Epithelial cell of esophagus (primary cell): ENCODE measurements around the gene COG1.
A peak's percentile ranks its signal among the peaks of the same experiment; 100 is the strongest.

Experiments used
- DNase-seq: peaks from one replicate; pipeline ENCODE4 v3.0.0; 2010; ENCODE audit warnings: low read depth
- H3K4me3 ChIP-seq: 2 replicates; pipeline ENCODE4 v1.5.1; 2011; ENCODE audit warnings: mild to moderate bottlenecking, low read length, control low read depth
- TF ChIP-seq, protein P1 (sequence below): IDR thresholded peaks from 2 replicates; pipeline ENCODE4 v1.5.1; 2011; ENCODE audit warnings: low read depth, mild to moderate bottlenecking, low read length, control low read depth, inconsistent platforms; ENCODE audit not compliant: insufficient read depth; ENCODE audit errors: missing control alignments

The COG1 gene

GRCh38 chr17:73186283-73187050 lies 6.4 kb upstream of the COG1 start:
- no peak overlapping the region for H3K4me3 ChIP-seq
- TF ChIP-seq, protein P1, sequence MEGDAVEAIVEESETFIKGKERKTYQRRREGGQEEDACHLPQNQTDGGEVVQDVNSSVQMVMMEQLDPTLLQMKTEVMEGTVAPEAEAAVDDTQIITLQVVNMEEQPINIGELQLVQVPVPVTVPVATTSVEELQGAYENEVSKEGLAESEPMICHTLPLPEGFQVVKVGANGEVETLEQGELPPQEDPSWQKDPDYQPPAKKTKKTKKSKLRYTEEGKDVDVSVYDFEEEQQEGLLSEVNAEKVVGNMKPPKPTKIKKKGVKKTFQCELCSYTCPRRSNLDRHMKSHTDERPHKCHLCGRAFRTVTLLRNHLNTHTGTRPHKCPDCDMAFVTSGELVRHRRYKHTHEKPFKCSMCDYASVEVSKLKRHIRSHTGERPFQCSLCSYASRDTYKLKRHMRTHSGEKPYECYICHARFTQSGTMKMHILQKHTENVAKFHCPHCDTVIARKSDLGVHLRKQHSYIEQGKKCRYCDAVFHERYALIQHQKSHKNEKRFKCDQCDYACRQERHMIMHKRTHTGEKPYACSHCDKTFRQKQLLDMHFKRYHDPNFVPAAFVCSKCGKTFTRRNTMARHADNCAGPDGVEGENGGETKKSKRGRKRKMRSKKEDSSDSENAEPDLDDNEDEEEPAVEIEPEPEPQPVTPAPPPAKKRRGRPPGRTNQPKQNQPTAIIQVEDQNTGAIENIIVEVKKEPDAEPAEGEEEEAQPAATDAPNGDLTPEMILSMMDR = no peak
- DNase-seq = no peak

- no peak overlapping the region for H3K4me3 ChIP-seq
- TF ChIP-seq, protein P1 = no peak
- no peak for DNase-seq
Observed at GRCh38 chr17:73187203-73187769, 5.6 kb upstream of the COG1 start.

GRCh38 chr17:73188011-73188410 lies 4.8 kb upstream of the COG1 start:
- H3K4me3 ChIP-seq = no peak overlapping the region
- TF ChIP-seq, protein P1 = no peak
- no peak for DNase-seq

- no peak overlapping the region for H3K4me3 ChIP-seq
- TF ChIP-seq, protein P1 = peak; percentile 76
- DNase-seq = peak; percentile 70
Observed at GRCh38 chr17:73189417-73190099, 3.3 kb upstream of the COG1 start.

DNA sequence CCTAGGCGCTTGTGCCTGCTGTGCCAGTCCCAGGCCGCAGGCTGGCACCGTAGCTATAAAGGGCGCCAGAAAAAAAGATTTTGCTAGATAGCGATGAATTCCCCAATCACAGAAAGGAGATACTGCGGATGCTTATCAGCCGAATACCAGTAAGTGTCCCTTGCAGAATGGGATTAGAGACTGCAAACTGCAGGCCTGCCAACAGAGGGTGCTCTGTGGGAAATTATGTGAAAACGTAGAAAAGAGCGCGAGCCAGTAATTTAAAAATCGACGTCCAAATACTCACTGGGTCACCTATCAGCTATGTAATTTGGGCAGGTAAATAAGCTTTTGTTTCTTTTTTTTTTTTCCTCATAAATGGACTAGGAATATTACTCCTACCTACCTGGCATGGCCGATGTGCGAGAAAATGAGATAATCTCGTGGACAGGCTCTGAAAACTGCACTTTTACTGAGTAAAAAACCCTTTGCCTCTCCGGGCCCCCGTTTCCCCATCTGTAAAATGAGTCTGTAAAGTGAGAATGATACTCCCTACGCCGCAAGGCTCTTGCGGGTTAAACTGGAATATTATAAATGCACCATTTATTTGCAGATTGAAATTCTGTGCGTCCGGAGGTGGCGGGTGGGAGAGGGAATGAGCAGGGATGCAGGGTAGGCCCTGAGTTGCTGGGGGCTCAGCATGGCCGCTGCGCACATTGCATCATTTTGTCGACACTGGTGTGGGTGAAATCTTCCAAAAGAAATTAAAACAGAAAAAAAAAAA lies 1.2 kb upstream of the COG1 start:
- TF ChIP-seq, protein P1 = peak; percentile 85
- peak; percentile 77 for DNase-seq

DNA sequence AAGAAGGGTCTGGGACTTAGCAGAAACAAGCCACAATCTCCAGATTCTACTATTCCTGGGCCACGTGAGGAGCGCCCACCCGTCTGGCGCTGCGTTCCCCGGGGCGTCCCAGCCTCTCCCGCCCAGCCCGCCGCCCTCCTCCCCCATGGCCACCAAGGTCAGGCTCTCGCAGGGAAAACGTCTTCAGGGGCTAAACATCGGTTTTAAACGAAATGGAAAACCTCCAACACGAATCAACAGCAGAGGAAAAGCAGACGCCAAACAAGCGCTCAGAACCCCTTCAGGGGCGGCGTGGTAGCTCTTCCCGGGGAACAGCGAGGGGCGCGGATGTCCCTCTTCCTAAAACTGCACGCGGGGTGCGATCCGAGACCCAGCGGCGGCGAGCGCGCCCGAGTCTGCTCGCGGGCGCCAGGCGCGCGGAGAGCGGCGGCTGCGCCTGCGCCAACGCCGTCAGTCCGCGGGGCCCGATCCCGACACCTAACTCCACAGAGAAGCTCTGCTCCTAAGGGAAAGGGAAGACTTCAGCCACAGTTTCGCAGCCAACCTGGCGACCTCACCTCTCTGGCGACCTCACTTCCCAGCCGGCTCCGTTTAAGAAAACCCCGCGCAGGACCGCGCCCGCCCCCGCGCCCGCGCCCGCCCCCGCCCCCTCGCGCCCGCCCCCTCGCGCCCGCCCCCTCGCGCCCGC lies 505 bp upstream of the COG1 start:
- peak; percentile 78 for DNase-seq
- TF ChIP-seq, protein P1 = no peak
- peak overlapping the region; percentile 83 for H3K4me3 ChIP-seq

More for the DNA sequence above, 1.2 kb upstream of the COG1 start:
- H3K4me3 ChIP-seq = peak overlapping the region; percentile 83
